Erythroblast (primary cell): Measurements from ENCODE around the gene LAYN.
A peak's percentile ranks its signal among the peaks of the same experiment; 100 is the strongest.

Source experiments
- DNase-seq, 2 experiments: peaks; one replicate each; lab custom pipeline; 2025; lab: John Stamatoyannopoulos, UW
- GATA1 ChIP-seq: IDR thresholded peaks from 2 replicates; pipeline ENCODE4 v1.6.1; 2011; ENCODE audit warnings: low read depth, mild to moderate bottlenecking, control low read depth, low read length, moderate library complexity
- POLR2A ChIP-seq: IDR thresholded peaks from 2 replicates; pipeline ENCODE4 v1.6.1; 2011; ENCODE audit warnings: mild to moderate bottlenecking, low read length

Gene LAYN

GRCh38 chr11:111561791-111562325 is 21.3 kb downstream of the LAYN start:
- TF ChIP-seq POLR2A = no peak
- no peak for TF ChIP-seq GATA1
- DNase-seq = no peak

- DNase-seq = no peak
- TF ChIP-seq POLR2A (no peak), GATA1 (no peak)
These were observed 22.3 kb downstream of the LAYN start for GRCh38 chr11:111562692-111563389.

- no peak for TF ChIP-seq GATA1
- TF ChIP-seq POLR2A = no peak
- DNase-seq = peak; percentile 65 to 86
These were observed 24.7 kb downstream of the LAYN start for GRCh38 chr11:111565114-111565720.

GRCh38 chr11:111566324-111566723 is 25.8 kb downstream of the LAYN start:
- DNase-seq = no peak
- TF ChIP-seq POLR2A = no peak
- TF ChIP-seq GATA1 = no peak

GRCh38 chr11:111569476-111569875 is 29.0 kb downstream of the LAYN start:
- TF ChIP-seq POLR2A = no peak
- no peak for TF ChIP-seq GATA1
- no peak for DNase-seq

GRCh38 chr11:111570796-111571195 is 30.3 kb downstream of the LAYN start:
- DNase-seq = no peak
- TF ChIP-seq POLR2A (no peak), GATA1 (no peak)

GRCh38 chr11:111571829-111572501 is 31.4 kb downstream of the LAYN start:
- no peak for DNase-seq
- no peak for TF ChIP-seq GATA1
- no peak for TF ChIP-seq POLR2A

- no peak for TF ChIP-seq GATA1
- no peak for TF ChIP-seq POLR2A
- no peak for DNase-seq
These were observed 32.1 kb downstream of the LAYN start for GRCh38 chr11:111572581-111572980.

GRCh38 chr11:111573821-111574249 is 33.3 kb downstream of the LAYN start:
- no peak for DNase-seq

GRCh38 chr11:111574373-111575225 is 34.1 kb downstream of the LAYN start:
- no peak for DNase-seq
- TF ChIP-seq POLR2A = no peak
- TF ChIP-seq GATA1 = no peak

More at GRCh38 chr11:111573821-111574249, 33.3 kb downstream of the LAYN start:
- no peak for TF ChIP-seq POLR2A
- TF ChIP-seq GATA1 = no peak

GRCh38 chr11:111575740-111576139 is 35.2 kb downstream of the LAYN start:
- TF ChIP-seq POLR2A = no peak
- no peak for TF ChIP-seq GATA1
- no peak for DNase-seq

GRCh38 chr11:111577821-111578220 is 37.3 kb downstream of the LAYN start:
- DNase-seq = no peak
- TF ChIP-seq GATA1 (no peak), POLR2A (no peak)

GRCh38 chr11:111581341-111581740 is 40.8 kb downstream of the LAYN start:
- no peak for DNase-seq
- TF ChIP-seq GATA1 (no peak), POLR2A (no peak)
